Measurements from ENCODE around the gene CHEK1. TPM values are rescaled to one million over a fixed set of nuclear protein-coding genes. Genes with fewer than 3 reads are reported as not detected.

Gene CHEK1
- total and polyA plus RNA-seq, 2 of the 8 experiments (the other 6 are each of a cell fraction or from before 2014, with no cell fraction given): 37.7 to 133 TPM

- no peak overlapping the region for H3K27ac ChIP-seq (ENCODE audit: low read depth, low read length)
- 83% methylated on average over 5 of the region's 5 CpGs; no CpG with 5 or more reads in 1 of the 2 experiments for WGBS, 2 experiments (ENCODE audit: extremely low coverage in 1 of 2, insufficient coverage in 1 of 2, insufficient read length in 1 of 2, insufficient replicate concordance in 2 of 2, low coverage in 1 of 2, low lambda C conversion rate in 2 of 2, missing lambda C conversion rate in 1 of 2)
- no peak overlapping the region for H2BK20ac ChIP-seq (ENCODE audit: low read length)
- no peak overlapping the region for H3K9ac ChIP-seq (replicated peaks in 1 of 4; ENCODE audit: extremely low read depth in 1 of 4, low read depth in 3 of 4, low read length in 3 of 4)
- no peaks in the 10 kb centered on the region for H3K79me1 ChIP-seq (ENCODE audit: low read depth, low read length)
- no peak overlapping the region for H3K4me3 ChIP-seq (ENCODE audit: extremely low read depth in 1 of 4, insufficient read depth in 2 of 4, low read depth in 3 of 4, low read length in 4 of 4)
- H2BK12ac ChIP-seq (ENCODE audit: low read depth, low read length): no peak overlapping the region
- H3K9me3 ChIP-seq (ENCODE audit: insufficient read depth in 2 of 2, low read depth in 1 of 2, low read length in 1 of 2): no peaks in the 10 kb centered on the region; a peak in 1 of 4 replicates
- CTCF ChIA-PET (ENCODE audit: partially characterized antibody): no interaction called here
- no peak for FAIRE-seq
- no peak overlapping the region for H3K23ac ChIP-seq (ENCODE audit: insufficient read length)
- H3K4me2 ChIP-seq (ENCODE audit: insufficient read depth in 1 of 2, low read depth in 2 of 2, low read length in 2 of 2): no peak overlapping the region
- no peaks in the 10 kb centered on the region for H3K23me2 ChIP-seq (ENCODE audit: low read depth, low read length)
- POLR2A ChIA-PET (ENCODE audit: partially characterized antibody): interaction anchor here (0.6 kb wide), 2 partner anchors 16 to 33 kb away, joined by 3 read pairs; no protein-coding TSS in a partner anchor
- no peaks in the 10 kb centered on the region for H4K20me1 ChIP-seq (replicated peaks in 1 of 2; ENCODE audit: control insufficient read depth in 1 of 2, insufficient read depth in 2 of 2, low read length in 2 of 2)
- H2BK5ac ChIP-seq (ENCODE audit: low read depth, low read length): no peak overlapping the region
- H4K5ac ChIP-seq (ENCODE audit: insufficient read length, low read depth, low read length): no peak overlapping the region
- no peak overlapping the region for H2BK15ac ChIP-seq (ENCODE audit: low read length)
- no peak overlapping the region for H4K8ac ChIP-seq (ENCODE audit: extremely low read depth, insufficient read depth, low read length)
- no peak overlapping the region for H4K91ac ChIP-seq (replicated peaks; ENCODE audit: insufficient read length, low read length)
- no peak for DNase-seq (ENCODE audit: low read depth in 1 of 2, low spot score in 2 of 2)
- H3K14ac ChIP-seq (ENCODE audit: insufficient read length): no peak overlapping the region
- H2AK5ac ChIP-seq (ENCODE audit: low read depth, low read length): no peak overlapping the region
- no peak overlapping the region for H3K56ac ChIP-seq (replicated peaks; ENCODE audit: insufficient read length, low read depth, low read length)
- no peak overlapping the region for H3K4ac ChIP-seq (replicated peaks; ENCODE audit: insufficient read length, low read depth, low read length)
- H3K79me2 ChIP-seq (ENCODE audit: control insufficient read depth in 1 of 2, insufficient read depth in 2 of 2, low read length in 2 of 2): no peaks in the 10 kb centered on the region
- no peaks in the 10 kb centered on the region for H3K4me1 ChIP-seq (replicated peaks in 1 of 4; ENCODE audit: control insufficient read depth in 3 of 4, insufficient read depth in 4 of 4, low read length in 3 of 4)
- no peaks in the 10 kb centered on the region for H3K27me3 ChIP-seq (replicated peaks in 1 of 4; ENCODE audit: control insufficient read depth in 3 of 4, extremely low read depth in 1 of 4, insufficient read depth in 3 of 4, low read length in 3 of 4)
- H2AFZ ChIP-seq (ENCODE audit: low read length): no peak overlapping the region
- H2BK120ac ChIP-seq (replicated peaks; ENCODE audit: low read depth, low read length): no peak overlapping the region
- H3K18ac ChIP-seq (ENCODE audit: extremely low read depth, low read length): no peak overlapping the region
- H3K36me3 ChIP-seq (ENCODE audit: control insufficient read depth in 2 of 4, insufficient read depth in 4 of 4, low read length in 3 of 4): peaks cover 0 to 3% (median 0%) of the 10 kb centered on the region in 4 experiments; a peak in 1 of 8 replicates
- TF ChIP-seq TEAD4 (IDR thresholded peaks at IDR 0.05; ENCODE audit: low read depth, low read length) (no peak), CTBP2 (IDR thresholded peaks at IDR 0.05; ENCODE audit: borderline replicate concordance, insufficient read depth, insufficient read length, low read length) (no peak), CHD1 (IDR thresholded peaks at IDR 0.05; ENCODE audit: low read depth, low read length) (no peak), HDAC6 (IDR thresholded peaks at IDR 0.05; ENCODE audit: low read depth, low read length) (no peak), CREB1 (IDR thresholded peaks at IDR 0.05) (no peak), USF2 (IDR thresholded peaks at IDR 0.05; ENCODE audit: low read length) (no peak), KDM4A (IDR thresholded peaks at IDR 0.05; ENCODE audit: low read depth, low read length, severe bottlenecking) (no peak), TCF12 (IDR thresholded peaks at IDR 0.05; ENCODE audit: low read depth, low read length) (no peak)
- TF ChIP-seq, protein P1, sequence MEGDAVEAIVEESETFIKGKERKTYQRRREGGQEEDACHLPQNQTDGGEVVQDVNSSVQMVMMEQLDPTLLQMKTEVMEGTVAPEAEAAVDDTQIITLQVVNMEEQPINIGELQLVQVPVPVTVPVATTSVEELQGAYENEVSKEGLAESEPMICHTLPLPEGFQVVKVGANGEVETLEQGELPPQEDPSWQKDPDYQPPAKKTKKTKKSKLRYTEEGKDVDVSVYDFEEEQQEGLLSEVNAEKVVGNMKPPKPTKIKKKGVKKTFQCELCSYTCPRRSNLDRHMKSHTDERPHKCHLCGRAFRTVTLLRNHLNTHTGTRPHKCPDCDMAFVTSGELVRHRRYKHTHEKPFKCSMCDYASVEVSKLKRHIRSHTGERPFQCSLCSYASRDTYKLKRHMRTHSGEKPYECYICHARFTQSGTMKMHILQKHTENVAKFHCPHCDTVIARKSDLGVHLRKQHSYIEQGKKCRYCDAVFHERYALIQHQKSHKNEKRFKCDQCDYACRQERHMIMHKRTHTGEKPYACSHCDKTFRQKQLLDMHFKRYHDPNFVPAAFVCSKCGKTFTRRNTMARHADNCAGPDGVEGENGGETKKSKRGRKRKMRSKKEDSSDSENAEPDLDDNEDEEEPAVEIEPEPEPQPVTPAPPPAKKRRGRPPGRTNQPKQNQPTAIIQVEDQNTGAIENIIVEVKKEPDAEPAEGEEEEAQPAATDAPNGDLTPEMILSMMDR (IDR thresholded peaks at IDR 0.05; ENCODE audit: control extremely low read depth in 1 of 3, insufficient read depth in 1 of 3, low read depth in 1 of 3, low read length in 3 of 3): no peak
These were observed 67.9 kb downstream of the CHEK1 start for GRCh38 chr11:125692887-125693286.
